ENCODE measurements around the gene LRP1B. TPM values are rescaled to one million over a fixed set of nuclear protein-coding genes. Genes with fewer than 3 reads are reported as not detected.

The LRP1B gene
- total RNA-seq, 2 experiments from 2014 or later, result not detected

GRCh38 chr2:140835079-140835478 is 1295.7 kb downstream of the LRP1B start:
- ChIA-PET CTCF (no interaction called here), POLR2A (no interaction called here)
- Mint-ChIP-seq H3K4me3 (no peak overlapping the region), H3K4me1 (ENCODE audit: low read depth) (no peaks in the 10 kb centered on the region), H3K36me3 (ENCODE audit: low read depth) (no peaks in the 10 kb centered on the region), H3K9me3 (ENCODE audit: insufficient read depth) (peaks cover 19% of the 10 kb centered on the region), H3K27ac (no peak overlapping the region), H3K27me3 (ENCODE audit: low read depth) (no peaks in the 10 kb centered on the region)
- ATAC-seq (no peak), DNase-seq (no peak)

- ATAC-seq (no peak), DNase-seq (no peak)
- Mint-ChIP-seq H3K27ac (no peak overlapping the region), H3K4me1 (ENCODE audit: low read depth) (no peaks in the 10 kb centered on the region), H3K4me3 (no peak overlapping the region), H3K27me3 (ENCODE audit: low read depth) (no peaks in the 10 kb centered on the region), H3K36me3 (ENCODE audit: low read depth) (no peaks in the 10 kb centered on the region), H3K9me3 (ENCODE audit: insufficient read depth) (peaks cover 3% of the 10 kb centered on the region)
- CTCF ChIA-PET, result no interaction called here
- POLR2A ChIA-PET, result no interaction called here
Measured at GRCh38 chr2:140814141-140814540, 1316.7 kb downstream of the LRP1B start.

GRCh38 chr2:140808820-140809219 is 1322.0 kb downstream of the LRP1B start:
- no peak overlapping the region for H3K27ac Mint-ChIP-seq
- H3K36me3 Mint-ChIP-seq (ENCODE audit: low read depth), result no peaks in the 10 kb centered on the region
- H3K4me3 Mint-ChIP-seq, result no peak overlapping the region
- no peaks in the 10 kb centered on the region for H3K4me1 Mint-ChIP-seq (ENCODE audit: low read depth)
- POLR2A ChIA-PET, result no interaction called here
- ATAC-seq, result no peak
- H3K9me3 Mint-ChIP-seq (ENCODE audit: insufficient read depth), result no peaks in the 10 kb centered on the region
- no peak for DNase-seq
- H3K27me3 Mint-ChIP-seq (ENCODE audit: low read depth), result no peaks in the 10 kb centered on the region
- CTCF ChIA-PET, result interaction anchor here (0.6 kb wide), 1 partner anchor 24 kb away, joined by 3 read pairs; no protein-coding TSS in a partner anchor

GRCh38 chr2:140808211-140808610 is 1322.6 kb downstream of the LRP1B start:
- Mint-ChIP-seq H3K36me3 (ENCODE audit: low read depth) (no peaks in the 10 kb centered on the region), H3K4me1 (ENCODE audit: low read depth) (no peaks in the 10 kb centered on the region), H3K27ac (no peak overlapping the region), H3K9me3 (ENCODE audit: insufficient read depth) (no peaks in the 10 kb centered on the region), H3K4me3 (no peak overlapping the region), H3K27me3 (ENCODE audit: low read depth) (no peaks in the 10 kb centered on the region)
- ChIA-PET CTCF (interaction anchor here (0.6 kb wide), 1 partner anchor 25 kb away, joined by 3 read pairs; no protein-coding TSS in a partner anchor), POLR2A (no interaction called here)
- DNase-seq, result no peak
- no peak for ATAC-seq

- CTCF ChIA-PET, result no interaction called here
- peaks cover 4% of the 10 kb centered on the region for H3K9me3 Mint-ChIP-seq (ENCODE audit: insufficient read depth)
- POLR2A ChIA-PET, result no interaction called here
Measured at GRCh38 chr2:140804700-140805260, 1326.0 kb downstream of the LRP1B start.

GRCh38 chr2:140801311-140801710 is 1329.5 kb downstream of the LRP1B start:
- ATAC-seq (no peak), DNase-seq (no peak)
- Mint-ChIP-seq H3K4me1 (ENCODE audit: low read depth) (no peaks in the 10 kb centered on the region), H3K27me3 (ENCODE audit: low read depth) (no peaks in the 10 kb centered on the region), H3K4me3 (no peak overlapping the region), H3K36me3 (ENCODE audit: low read depth) (no peaks in the 10 kb centered on the region), H3K27ac (no peak overlapping the region), H3K9me3 (ENCODE audit: insufficient read depth) (peaks cover 9% of the 10 kb centered on the region)
- CTCF ChIA-PET, result no interaction called here
- POLR2A ChIA-PET, result no interaction called here

More at GRCh38 chr2:140804700-140805260, 1326.0 kb downstream of the LRP1B start:
- no peaks in the 10 kb centered on the region for H3K4me1 Mint-ChIP-seq (ENCODE audit: low read depth)
- ATAC-seq (no peak), DNase-seq (no peak)
- no peaks in the 10 kb centered on the region for H3K36me3 Mint-ChIP-seq (ENCODE audit: low read depth)
- no peak overlapping the region for H3K27ac Mint-ChIP-seq
- H3K27me3 Mint-ChIP-seq (ENCODE audit: low read depth), result no peaks in the 10 kb centered on the region
- H3K4me3 Mint-ChIP-seq, result no peak overlapping the region

GRCh38 chr2:140797718-140798117 is 1333.1 kb downstream of the LRP1B start:
- ATAC-seq (no peak), DNase-seq (no peak)
- no peaks in the 10 kb centered on the region for H3K4me1 Mint-ChIP-seq (ENCODE audit: low read depth)
- no peaks in the 10 kb centered on the region for H3K36me3 Mint-ChIP-seq (ENCODE audit: low read depth)
- H3K4me3 Mint-ChIP-seq, result no peak overlapping the region
- no peaks in the 10 kb centered on the region for H3K27me3 Mint-ChIP-seq (ENCODE audit: low read depth)
- H3K27ac Mint-ChIP-seq, result no peak overlapping the region
- peaks cover 6% of the 10 kb centered on the region for H3K9me3 Mint-ChIP-seq (ENCODE audit: insufficient read depth)
- ChIA-PET POLR2A (no interaction called here), CTCF (no interaction called here)

- H3K27me3 Mint-ChIP-seq (ENCODE audit: low read depth), result no peaks in the 10 kb centered on the region
- H3K4me1 Mint-ChIP-seq (ENCODE audit: low read depth), result no peaks in the 10 kb centered on the region
Measured at GRCh38 chr2:140791802-140792201, 1339.0 kb downstream of the LRP1B start.

GRCh38 chr2:140786585-140786984 is 1344.2 kb downstream of the LRP1B start:
- ATAC-seq (no peak), DNase-seq (no peak)
- Mint-ChIP-seq H3K4me3 (no peak overlapping the region), H3K4me1 (ENCODE audit: low read depth) (no peaks in the 10 kb centered on the region), H3K9me3 (ENCODE audit: insufficient read depth) (peaks cover 12% of the 10 kb centered on the region), H3K27ac (no peak overlapping the region), H3K36me3 (ENCODE audit: low read depth) (no peaks in the 10 kb centered on the region), H3K27me3 (ENCODE audit: low read depth) (no peaks in the 10 kb centered on the region)
- POLR2A ChIA-PET, result no interaction called here
- CTCF ChIA-PET, result no interaction called here

More at GRCh38 chr2:140791802-140792201, 1339.0 kb downstream of the LRP1B start:
- ChIA-PET POLR2A (no interaction called here), CTCF (no interaction called here)
- DNase-seq (no peak), ATAC-seq (no peak)
- no peaks in the 10 kb centered on the region for H3K36me3 Mint-ChIP-seq (ENCODE audit: low read depth)
- H3K4me3 Mint-ChIP-seq, result no peak overlapping the region
- H3K27ac Mint-ChIP-seq, result no peak overlapping the region
- peaks cover 12% of the 10 kb centered on the region for H3K9me3 Mint-ChIP-seq (ENCODE audit: insufficient read depth)

- H3K9me3 Mint-ChIP-seq (ENCODE audit: insufficient read depth), result no peaks in the 10 kb centered on the region
- H3K4me1 Mint-ChIP-seq (ENCODE audit: low read depth), result no peaks in the 10 kb centered on the region
- H3K4me3 Mint-ChIP-seq, result no peak overlapping the region
- no peaks in the 10 kb centered on the region for H3K27me3 Mint-ChIP-seq (ENCODE audit: low read depth)
- ChIA-PET POLR2A (no interaction called here), CTCF (no interaction called here)
- H3K27ac Mint-ChIP-seq, result no peak overlapping the region
- DNase-seq (no peak), ATAC-seq (no peak)
- no peaks in the 10 kb centered on the region for H3K36me3 Mint-ChIP-seq (ENCODE audit: low read depth)
Measured at GRCh38 chr2:140775411-140775810, 1355.4 kb downstream of the LRP1B start.

GRCh38 chr2:140770645-140771044 is 1360.2 kb downstream of the LRP1B start:
- no peaks in the 10 kb centered on the region for H3K36me3 Mint-ChIP-seq (ENCODE audit: low read depth)
- ChIA-PET CTCF (no interaction called here), POLR2A (no interaction called here)
- ATAC-seq (no peak), DNase-seq (no peak)
- no peaks in the 10 kb centered on the region for H3K4me1 Mint-ChIP-seq (ENCODE audit: low read depth)
- H3K27me3 Mint-ChIP-seq (ENCODE audit: low read depth), result no peaks in the 10 kb centered on the region
- no peaks in the 10 kb centered on the region for H3K9me3 Mint-ChIP-seq (ENCODE audit: insufficient read depth)
- H3K4me3 Mint-ChIP-seq, result no peak overlapping the region
- H3K27ac Mint-ChIP-seq, result no peak overlapping the region

- Mint-ChIP-seq H3K36me3 (ENCODE audit: low read depth) (no peaks in the 10 kb centered on the region), H3K27ac (no peak overlapping the region), H3K4me3 (no peak overlapping the region), H3K9me3 (ENCODE audit: insufficient read depth) (no peaks in the 10 kb centered on the region), H3K4me1 (ENCODE audit: low read depth) (no peaks in the 10 kb centered on the region), H3K27me3 (ENCODE audit: low read depth) (no peaks in the 10 kb centered on the region)
- POLR2A ChIA-PET, result no interaction called here
- CTCF ChIA-PET, result no interaction called here
- DNase-seq (no peak), ATAC-seq (no peak)
Measured at GRCh38 chr2:140761807-140762206, 1369.0 kb downstream of the LRP1B start.

- Mint-ChIP-seq H3K36me3 (ENCODE audit: low read depth) (no peaks in the 10 kb centered on the region), H3K4me3 (no peak overlapping the region), H3K4me1 (ENCODE audit: low read depth) (no peaks in the 10 kb centered on the region), H3K9me3 (ENCODE audit: insufficient read depth) (peaks cover 4% of the 10 kb centered on the region), H3K27me3 (ENCODE audit: low read depth) (no peaks in the 10 kb centered on the region), H3K27ac (no peak overlapping the region)
- ChIA-PET POLR2A (no interaction called here), CTCF (no interaction called here)
- ATAC-seq (no peak), DNase-seq (no peak)
Measured at GRCh38 chr2:140759426-140760156, 1371.2 kb downstream of the LRP1B start.

Measured in activated CD8-positive, alpha-beta T cell treated with anti-CD3 and anti-CD28 coated beads, Interleukin-2, amount 10 ng/mL, durations not matched to agents 7 days and 5 days (primary cell).